Spinal cord (tissue), 10 donors: ENCODE results near the gene ST3GAL3. TPM values are rescaled to one million over a fixed set of nuclear protein-coding genes. Genes with fewer than 3 reads are reported as not detected.

Experiments
- DNase-seq, 6 donors: peaks; one replicate each; pipeline versions ENCODE4 v3.0.0 to v3.0.0-alpha.2; 2013 to 2015; ENCODE audit warnings: low spot score in 6 of 6, low read depth in 4 of 6
- H3K27ac ChIP-seq: one replicate; pipeline ENCODE4 v1.5.1; 2013; ENCODE audit warnings: low read depth, low read length, control low read depth
- H3K27me3 ChIP-seq: one replicate; pipeline ENCODE4 v1.6.1; 2013; ENCODE audit warnings: low read length; ENCODE audit not compliant: control insufficient read depth, insufficient read depth
- H3K36me3 ChIP-seq: one replicate; pipeline ENCODE4 v1.6.1; 2013; ENCODE audit warnings: low read length; ENCODE audit not compliant: control insufficient read depth, insufficient read depth
- H3K4me1 ChIP-seq: one replicate; pipeline ENCODE4 v1.6.1; 2013; ENCODE audit warnings: low read length; ENCODE audit not compliant: control insufficient read depth, insufficient read depth
- H3K4me3 ChIP-seq: one replicate; pipeline ENCODE4 v1.5.1; 2013; ENCODE audit warnings: low read depth, low read length, control low read depth
- H3K9me3 ChIP-seq: one replicate; pipeline ENCODE4 v1.6.1; 2013; ENCODE audit warnings: low read length; ENCODE audit not compliant: control insufficient read depth, insufficient read depth
- WGBS: methylation state at CpG from one replicate; pipeline ENCODE4 v1.1.5; 2013; ENCODE audit warnings: missing lambda C conversion rate; ENCODE audit not compliant: insufficient coverage; 5-methylcytosine and 5-hydroxymethylcytosine counted together
- polyA plus RNA-seq, 2 donors: library from polyadenylated mRNA; unstranded; fragments of 120-200 nt; gene quantifications; one replicate each; pipeline ENCODE4 v1.2.1, GENCODE V29; 2013; ENCODE audit not compliant: insufficient read length in 2 of 2
- small RNA-seq: library from RNA; depleted of rRNA; stranded (forward); fragments of <200 nt; gene quantifications from one replicate; pipeline ENCODE3, GENCODE V24; 2014; ENCODE audit warnings: low replicate concordance
- total RNA-seq, 2 donors: library from RNA; depleted of rRNA in 1 of 2; stranded (reverse); fragments of 120-200 nt in 1 of 2; fragments of >200 nt in 1 of 2; gene quantifications; one replicate each; pipeline versions ENCODE4 v1.2.3 to v1.2.4, GENCODE V29; 2013 to 2014
- donor health status: healthy.

Gene ST3GAL3
- total and polyA plus RNA-seq, 4 donors = 29.6 to 71.0 (median 52.9) TPM

- peak in 2 of 6 donors; percentile 70 to 71 for DNase-seq
- 1% methylated on average over 44 of the region's 45 CpGs for WGBS
- H3K27ac ChIP-seq = peak overlapping the region; percentile 4
- peak overlapping the region; percentile 48 for H3K4me3 ChIP-seq
- no peaks in the 10 kb centered on the region for H3K27me3 ChIP-seq
- peaks cover 66% of the 10 kb centered on the region for H3K4me1 ChIP-seq
- no peaks in the 10 kb centered on the region for H3K9me3 ChIP-seq
- H3K36me3 ChIP-seq = peaks cover 63% of the 10 kb centered on the region
Measured at GRCh38 chr1:43979528-43980254, 272.4 kb downstream of the ST3GAL3 start.

DNA sequence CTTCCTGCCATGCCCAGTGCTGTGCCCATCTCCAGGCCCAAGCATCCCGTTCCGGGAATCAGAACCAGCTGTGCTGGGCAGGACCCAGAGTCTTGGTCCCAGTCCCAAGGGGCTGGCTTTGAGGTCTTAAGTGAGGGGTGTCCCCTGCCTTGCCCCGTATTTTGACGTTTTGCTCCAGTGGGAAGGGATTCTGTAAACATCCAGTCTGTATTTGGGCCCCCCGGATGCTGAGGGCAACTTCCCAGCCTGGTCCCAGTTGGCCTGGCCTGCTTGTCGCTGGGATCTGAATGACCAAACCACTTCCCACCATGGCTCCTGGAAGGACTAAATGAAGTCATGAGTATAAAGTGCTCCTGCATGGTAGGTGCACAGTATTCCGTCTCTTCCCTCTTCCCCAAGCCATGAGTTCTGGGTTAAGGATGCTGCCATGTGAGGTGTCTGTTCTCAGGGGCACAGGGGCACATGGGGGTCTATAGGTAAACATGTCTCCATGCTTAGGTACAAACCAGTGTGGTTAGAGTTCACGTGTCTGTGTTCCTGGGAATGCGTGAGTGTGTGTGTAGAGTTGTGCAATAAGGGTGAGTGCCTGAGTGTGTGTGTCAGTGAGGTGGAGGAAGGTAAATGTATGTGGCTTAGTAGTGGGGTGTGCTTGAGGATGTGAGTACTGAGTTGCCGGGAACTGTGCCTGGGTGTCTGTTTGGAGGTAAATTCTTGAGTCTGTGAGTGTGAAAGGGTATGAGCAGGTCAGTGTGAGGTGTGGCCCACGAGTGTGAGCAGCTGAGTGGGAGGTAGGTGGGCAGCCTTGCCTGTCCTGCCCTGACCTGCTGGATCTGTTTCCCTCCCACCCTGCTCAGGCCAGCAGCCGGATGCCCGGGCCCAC lies 273.2 kb downstream of the ST3GAL3 start:
- H3K4me1 ChIP-seq = peaks cover 64% of the 10 kb centered on the region
- no peaks in the 10 kb centered on the region for H3K9me3 ChIP-seq
- DNase-seq = no peak
- H3K36me3 ChIP-seq = peaks cover 71% of the 10 kb centered on the region
- H3K27me3 ChIP-seq = no peaks in the 10 kb centered on the region
- WGBS = 75% methylated on average over 12 of the region's 13 CpGs
- H3K4me3 ChIP-seq = peak overlapping the region; percentile 48
- peak overlapping the region; percentile 4 for H3K27ac ChIP-seq

Small RNA genes lying within 50 kb of the gene (small RNA-seq; reads per million reads assigned to genes)
- not detected for gene AL451062.2
- not detected for gene RF00026

Other genes with a start within 250 kb of the ST3GAL3 start
- gene PTPRF, start 176.7 kb upstream of the ST3GAL3 start, total RNA-seq = 10 to 100 TPM; 51.0 to 78.1 TPM
- gene PTPRF, start 176.7 kb upstream of the ST3GAL3 start, polyA plus RNA-seq = 100 to 1,000 TPM; 107 to 114 TPM
- 10 to 100 TPM; 45.7 to 48.9 TPM for gene KDM4A, start 57.4 kb upstream of the ST3GAL3 start, total RNA-seq
- 10 to 100 TPM; 46.7 to 53.8 TPM for gene KDM4A, start 57.4 kb upstream of the ST3GAL3 start, polyA plus RNA-seq
- under 1 TPM in 1 of 2 donors, not detected in 1; 0.61 TPM for gene ARTN, start 226.3 kb downstream of the ST3GAL3 start, total RNA-seq
- gene ARTN, start 226.3 kb downstream of the ST3GAL3 start, polyA plus RNA-seq = 1 to 10 TPM; 1.9 to 3.2 TPM
- gene IPO13, start 239.4 kb downstream of the ST3GAL3 start, total RNA-seq = 10 to 100 TPM; 22.6 to 37.1 TPM
- 10 to 100 TPM; 68.6 to 73.2 TPM for gene IPO13, start 239.4 kb downstream of the ST3GAL3 start, polyA plus RNA-seq